ENCODE measurements around the gene POPDC2.

GRCh38 chr3:119627461-119627860, 32.9 kb downstream of the POPDC2 start:
- TF ChIP-seq CTCF (tag by site-specific recombination; IDR thresholded peaks at IDR 0.05) = no peak
- no peak for TF ChIP-seq YY1 (tag by site-specific recombination; IDR thresholded peaks at IDR 0.05)
- no peak for TF ChIP-seq ZBTB10 (tag by site-specific recombination; IDR thresholded peaks at IDR 0.05)
